Kidney epithelial cell (primary cell): ENCODE measurements around the gene KCTD19. TPM values are rescaled to one million over a fixed set of nuclear protein-coding genes. Genes with fewer than 3 reads are reported as not detected.
A peak's percentile ranks its signal among the peaks of the same experiment; 100 is the strongest.

Experiments
- DNase-seq: peaks from one replicate; pipeline ENCODE4 v3.0.0-alpha.2; 2010; ENCODE audit warnings: low read depth
- H3K27me3 ChIP-seq: 2 replicates; pipeline ENCODE4 v1.6.0; 2011; ENCODE audit warnings: low read length; ENCODE audit not compliant: control insufficient read depth, insufficient read depth
- H3K36me3 ChIP-seq: 2 replicates; pipeline ENCODE4 v1.5.1; 2011; ENCODE audit warnings: low read length; ENCODE audit not compliant: control insufficient read depth, insufficient read depth
- H3K4me3 ChIP-seq: 2 replicates; pipeline ENCODE4 v1.5.1; 2011; ENCODE audit warnings: low read depth, mild to moderate bottlenecking, control low read depth, low read length
- total RNA-seq: library from RNA; depleted of rRNA; stranded (reverse); fragments of >200 nt; gene quantifications from 2 replicates; pipeline ENCODE4 v1.2.3, GENCODE V29; 2015
- TF ChIP-seq, protein P1 (sequence below): IDR thresholded peaks from 2 replicates; pipeline ENCODE4 v1.5.1; 2011; ENCODE audit warnings: mild to moderate bottlenecking, moderate library complexity, low read length, control low read depth, inconsistent platforms; ENCODE audit not compliant: insufficient read depth, poor library complexity, severe bottlenecking

Gene KCTD19
- total RNA-seq, 1 donor from 2014 or later, result 0.08 TPM

- DNase-seq, result no peak
- H3K27me3 ChIP-seq, result peaks cover 5% of the 10 kb centered on the region
- H3K36me3 ChIP-seq, result no peaks in the 10 kb centered on the region
- no peak overlapping the region for H3K4me3 ChIP-seq
- TF ChIP-seq, protein P1, sequence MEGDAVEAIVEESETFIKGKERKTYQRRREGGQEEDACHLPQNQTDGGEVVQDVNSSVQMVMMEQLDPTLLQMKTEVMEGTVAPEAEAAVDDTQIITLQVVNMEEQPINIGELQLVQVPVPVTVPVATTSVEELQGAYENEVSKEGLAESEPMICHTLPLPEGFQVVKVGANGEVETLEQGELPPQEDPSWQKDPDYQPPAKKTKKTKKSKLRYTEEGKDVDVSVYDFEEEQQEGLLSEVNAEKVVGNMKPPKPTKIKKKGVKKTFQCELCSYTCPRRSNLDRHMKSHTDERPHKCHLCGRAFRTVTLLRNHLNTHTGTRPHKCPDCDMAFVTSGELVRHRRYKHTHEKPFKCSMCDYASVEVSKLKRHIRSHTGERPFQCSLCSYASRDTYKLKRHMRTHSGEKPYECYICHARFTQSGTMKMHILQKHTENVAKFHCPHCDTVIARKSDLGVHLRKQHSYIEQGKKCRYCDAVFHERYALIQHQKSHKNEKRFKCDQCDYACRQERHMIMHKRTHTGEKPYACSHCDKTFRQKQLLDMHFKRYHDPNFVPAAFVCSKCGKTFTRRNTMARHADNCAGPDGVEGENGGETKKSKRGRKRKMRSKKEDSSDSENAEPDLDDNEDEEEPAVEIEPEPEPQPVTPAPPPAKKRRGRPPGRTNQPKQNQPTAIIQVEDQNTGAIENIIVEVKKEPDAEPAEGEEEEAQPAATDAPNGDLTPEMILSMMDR, result no peak
Measured at GRCh38 chr16:67294171-67294757, 32.3 kb downstream of the KCTD19 start.

GRCh38 chr16:67291461-67291860 lies 35.1 kb downstream of the KCTD19 start:
- Histone ChIP-seq H3K27me3 (peaks cover 5% of the 10 kb centered on the region), H3K36me3 (no peaks in the 10 kb centered on the region), H3K4me3 (no peak overlapping the region)
- TF ChIP-seq, protein P1, result no peak
- DNase-seq, result no peak

GRCh38 chr16:67287960-67288359 lies 38.6 kb downstream of the KCTD19 start:
- TF ChIP-seq, protein P1, result no peak
- no peak for DNase-seq
- H3K27me3 ChIP-seq, result no peaks in the 10 kb centered on the region
- H3K4me3 ChIP-seq, result no peak overlapping the region
- no peaks in the 10 kb centered on the region for H3K36me3 ChIP-seq

- TF ChIP-seq, protein P1, result no peak
- Histone ChIP-seq H3K4me3 (no peak overlapping the region), H3K27me3 (no peaks in the 10 kb centered on the region), H3K36me3 (no peaks in the 10 kb centered on the region)
- no peak for DNase-seq
Measured at GRCh38 chr16:67286441-67287235, 39.9 kb downstream of the KCTD19 start.

- H3K4me3 ChIP-seq, result no peak overlapping the region
- DNase-seq, result no peak
Measured at GRCh38 chr16:67284699-67285646, 41.6 kb downstream of the KCTD19 start.

More at GRCh38 chr16:67284699-67285646, 41.6 kb downstream of the KCTD19 start:
- H3K36me3 ChIP-seq, result no peaks in the 10 kb centered on the region
- no peaks in the 10 kb centered on the region for H3K27me3 ChIP-seq
- TF ChIP-seq, protein P1, result peak; percentile 66
